Hepatocyte (in vitro differentiated cells): ENCODE measurements around the gene ALPP.
"Not testable (repeated sequence)": the region's sequence is repeated elsewhere in the genome, so short reads cannot be mapped to it uniquely, and the experiment has no call there.

Experiments
- EZH2 ChIP-seq: fragments of 200-600 bp; sonication (generic); IDR thresholded peaks from 2 replicates; pipeline ENCODE4 v1.6.1; 2016; ENCODE audit warnings: antibody characterized with exemption, mild to moderate bottlenecking, borderline replicate concordance
- TF ChIP-seq, protein P1 (sequence below): fragments of 200-600 bp; sonication (generic); IDR thresholded peaks from 2 replicates; pipeline ENCODE4 v1.5.1; 2016; ENCODE audit warnings: antibody characterized with exemption, mild to moderate bottlenecking; ENCODE audit not compliant: poor library complexity

- TF ChIP-seq, protein P1, sequence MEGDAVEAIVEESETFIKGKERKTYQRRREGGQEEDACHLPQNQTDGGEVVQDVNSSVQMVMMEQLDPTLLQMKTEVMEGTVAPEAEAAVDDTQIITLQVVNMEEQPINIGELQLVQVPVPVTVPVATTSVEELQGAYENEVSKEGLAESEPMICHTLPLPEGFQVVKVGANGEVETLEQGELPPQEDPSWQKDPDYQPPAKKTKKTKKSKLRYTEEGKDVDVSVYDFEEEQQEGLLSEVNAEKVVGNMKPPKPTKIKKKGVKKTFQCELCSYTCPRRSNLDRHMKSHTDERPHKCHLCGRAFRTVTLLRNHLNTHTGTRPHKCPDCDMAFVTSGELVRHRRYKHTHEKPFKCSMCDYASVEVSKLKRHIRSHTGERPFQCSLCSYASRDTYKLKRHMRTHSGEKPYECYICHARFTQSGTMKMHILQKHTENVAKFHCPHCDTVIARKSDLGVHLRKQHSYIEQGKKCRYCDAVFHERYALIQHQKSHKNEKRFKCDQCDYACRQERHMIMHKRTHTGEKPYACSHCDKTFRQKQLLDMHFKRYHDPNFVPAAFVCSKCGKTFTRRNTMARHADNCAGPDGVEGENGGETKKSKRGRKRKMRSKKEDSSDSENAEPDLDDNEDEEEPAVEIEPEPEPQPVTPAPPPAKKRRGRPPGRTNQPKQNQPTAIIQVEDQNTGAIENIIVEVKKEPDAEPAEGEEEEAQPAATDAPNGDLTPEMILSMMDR = not testable (repeated sequence)
- TF ChIP-seq EZH2 = not testable (repeated sequence)
Measured at GRCh38 chr2:232407428-232408150, 29.0 kb downstream of the ALPP start.
